HG03039 (cell line): Measurements from ENCODE around the gene NUDT14.

Experiments used
- ATAC-seq: cut with Tn5 transposase; IDR thresholded peaks from one replicate; pipeline ENCODE4 v1.9.1; 2021; ENCODE audit warnings: mild to moderate bottlenecking, moderate library complexity; ENCODE audit not compliant: unreplicated experiment

The NUDT14 gene

GRCh38 chr14:105212541-105213300 lies 31.6 kb upstream of the NUDT14 start:
- ATAC-seq, result no peak

- no peak for ATAC-seq
These were observed 30.6 kb upstream of the NUDT14 start for GRCh38 chr14:105211758-105212089.

GRCh38 chr14:105211086-105211757 lies 30.1 kb upstream of the NUDT14 start:
- no peak for ATAC-seq

- ATAC-seq, result no peak
These were observed 29.3 kb upstream of the NUDT14 start for GRCh38 chr14:105210266-105211025.

GRCh38 chr14:105209646-105210045 lies 28.5 kb upstream of the NUDT14 start:
- ATAC-seq, result no peak

GRCh38 chr14:105209091-105209490 lies 28.0 kb upstream of the NUDT14 start:
- no peak for ATAC-seq

GRCh38 chr14:105208738-105209075 lies 27.6 kb upstream of the NUDT14 start:
- no peak for ATAC-seq

GRCh38 chr14:105207996-105208737 lies 27.1 kb upstream of the NUDT14 start:
- ATAC-seq, result no peak

- ATAC-seq, result no peak
These were observed 26.4 kb upstream of the NUDT14 start for GRCh38 chr14:105207460-105207901.

- no peak for ATAC-seq
These were observed 25.8 kb upstream of the NUDT14 start for GRCh38 chr14:105206873-105207272.

- ATAC-seq, result no peak
These were observed 24.6 kb upstream of the NUDT14 start for GRCh38 chr14:105205673-105206208.

GRCh38 chr14:105204931-105205672 lies 24.0 kb upstream of the NUDT14 start:
- no peak for ATAC-seq

- no peak for ATAC-seq
These were observed 23.3 kb upstream of the NUDT14 start for GRCh38 chr14:105204206-105204930.

- no peak for ATAC-seq
These were observed 22.6 kb upstream of the NUDT14 start for GRCh38 chr14:105203701-105204100.

GRCh38 chr14:105203057-105203531 lies 22.0 kb upstream of the NUDT14 start:
- ATAC-seq, result no peak

GRCh38 chr14:105201925-105202513 lies 20.9 kb upstream of the NUDT14 start:
- no peak for ATAC-seq

- ATAC-seq, result no peak
These were observed 20.2 kb upstream of the NUDT14 start for GRCh38 chr14:105201156-105201924.

GRCh38 chr14:105200641-105201040 lies 19.5 kb upstream of the NUDT14 start:
- no peak for ATAC-seq
